CD14-positive monocyte (primary cell): Measurements from ENCODE around the gene DCTD. TPM values are rescaled to one million over a fixed set of nuclear protein-coding genes. Genes with fewer than 3 reads are reported as not detected.

Source experiments
- DNase-seq, 3 donors: peaks; one replicate each; pipeline ENCODE4 v3.0.0-alpha.2; 2011 to 2022
- H2AFZ ChIP-seq: 2 replicates; pipeline ENCODE4 v1.6.0; 2012; ENCODE audit warnings: mild to moderate bottlenecking, low read depth, low read length, inconsistent platforms; ENCODE audit not compliant: insufficient read depth, poor library complexity, severe bottlenecking
- H3K27ac ChIP-seq, 2 donors: 1 replicate in 1 of 2; 2 replicates in 1 of 2; pipeline ENCODE4 v1.5.1; 2012 to 2013; ENCODE audit warnings: low read length in 2 of 2, control low read depth in 1 of 2, inconsistent platforms in 1 of 2, low read depth in 1 of 2, mild to moderate bottlenecking in 1 of 2
- H3K27me3 ChIP-seq, 2 donors: one replicate each; pipeline versions ENCODE4 v1.6.0 to v1.6.1; 2011 to 2013; ENCODE audit warnings: low read length in 2 of 2; ENCODE audit not compliant: control insufficient read depth in 2 of 2, insufficient read depth in 2 of 2
- H3K36me3 ChIP-seq, 2 donors: replicated peaks in 1 of 2; 1 replicate in 1 of 2; 2 replicates in 1 of 2; pipeline versions ENCODE4 v1.5.1 to v1.6.1; 2012 to 2013; ENCODE audit warnings: low read length in 2 of 2, control low read depth in 1 of 2, inconsistent platforms in 1 of 2, mild to moderate bottlenecking in 1 of 2; ENCODE audit not compliant: insufficient read depth in 2 of 2, control insufficient read depth in 1 of 2
- H3K4me1 ChIP-seq, 2 donors: 1 replicate in 1 of 2; 2 replicates in 1 of 2; pipeline versions ENCODE4 v1.5.1 to v1.6.1; 2012 to 2013; ENCODE audit warnings: low read length in 2 of 2, control low read depth in 1 of 2, inconsistent platforms in 1 of 2, mild to moderate bottlenecking in 1 of 2, moderate library complexity in 1 of 2; ENCODE audit not compliant: insufficient read depth in 2 of 2, control insufficient read depth in 1 of 2
- H3K4me2 ChIP-seq: replicated peaks from 2 replicates; pipeline ENCODE3; 2012; ENCODE audit warnings: low read length, moderate library complexity, mild to moderate bottlenecking; ENCODE audit not compliant: poor library complexity, severe bottlenecking; ENCODE audit errors: extremely low read depth
- H3K4me3 ChIP-seq, 3 experiments: fragments of 200-600 bp in 1 of 3; sonication (generic) in 1 of 3; replicated peaks in 1 of 3; 1 replicate in 2 of 3; 2 replicates in 1 of 3; pipeline ENCODE4 v1.5.1; 2011 to 2013; ENCODE audit warnings: low read length in 3 of 3, mild to moderate bottlenecking in 3 of 3, control low read depth in 2 of 3, low read depth in 2 of 3, inconsistent platforms in 1 of 3, moderate library complexity in 1 of 3
- H3K79me2 ChIP-seq: 2 replicates; pipeline ENCODE4 v1.6.0; 2012; ENCODE audit warnings: mild to moderate bottlenecking, control low read depth, inconsistent platforms, low read length, moderate library complexity; ENCODE audit not compliant: insufficient read depth
- H3K9ac ChIP-seq: 2 replicates; pipeline ENCODE4 v1.6.0; 2017; ENCODE audit warnings: low read length, mild to moderate bottlenecking; ENCODE audit not compliant: insufficient read depth, poor library complexity, severe bottlenecking
- H3K9me3 ChIP-seq, 2 donors: replicated peaks in 1 of 2; 1 replicate in 1 of 2; 2 replicates in 1 of 2; pipeline versions ENCODE4 v1.5.1 to v1.6.1; 2012 to 2013; ENCODE audit warnings: low read length in 2 of 2, control low read depth in 1 of 2; ENCODE audit not compliant: control insufficient read depth in 1 of 2, insufficient read depth in 1 of 2
- H4K20me1 ChIP-seq: 2 replicates; pipeline ENCODE4 v1.6.0; 2012; ENCODE audit warnings: mild to moderate bottlenecking, low read length, control low read depth, moderate library complexity; ENCODE audit not compliant: insufficient read depth
- H3K27ac Mint-ChIP-seq, 7 donors: one replicate each; pipeline ENCODE4 v1.8.0; 2020; ENCODE audit warnings: mild to moderate bottlenecking in 7 of 7, mixed read lengths in 7 of 7, moderate library complexity in 6 of 7, inconsistent platforms in 2 of 7
- H3K27me3 Mint-ChIP-seq, 3 donors: one replicate each; pipeline ENCODE4 v1.8.0; 2021 to 2022; ENCODE audit warnings: low read depth in 3 of 3, mild to moderate bottlenecking in 3 of 3, mixed read lengths in 3 of 3, moderate library complexity in 3 of 3, inconsistent platforms in 1 of 3
- H3K36me3 Mint-ChIP-seq, 2 donors: one replicate each; pipeline ENCODE4 v1.8.0; 2020; ENCODE audit warnings: mixed read lengths in 2 of 2, inconsistent platforms in 1 of 2, mild to moderate bottlenecking in 1 of 2
- H3K4me1 Mint-ChIP-seq: one replicate; pipeline ENCODE4 v1.8.0; 2020; ENCODE audit warnings: mild to moderate bottlenecking, mixed read lengths
- H3K4me3 Mint-ChIP-seq, 2 donors: one replicate each; pipeline ENCODE4 v1.8.0; 2020; ENCODE audit warnings: mild to moderate bottlenecking in 2 of 2, mixed read lengths in 2 of 2, moderate library complexity in 1 of 2
- H3K9me3 Mint-ChIP-seq, 7 donors: one replicate each; pipeline ENCODE4 v1.8.0; 2020 to 2022; ENCODE audit warnings: mixed read lengths in 7 of 7, mild to moderate bottlenecking in 6 of 7, moderate library complexity in 6 of 7, inconsistent platforms in 2 of 7
- CTCF ChIP-seq: fragments of 200-600 bp; IDR thresholded peaks from one replicate; pipeline ENCODE4 v1.8.0; 2022; ENCODE audit warnings: antibody characterized with exemption, mild to moderate bottlenecking
- WGBS: methylation state at CpG from one replicate; pipeline ENCODE4 v1.1.5; 2013; ENCODE audit warnings: missing lambda C conversion rate; ENCODE audit not compliant: insufficient coverage; 5-methylcytosine and 5-hydroxymethylcytosine counted together
- intact Hi-C, 2 donors: fragments of 100-400 bp; cut with micrococcal nuclease; formaldehyde crosslinking; loops; one replicate each; pipeline versions ENCODE4 v1.15.0 to v1.15.1; 2023
- polyA plus RNA-seq, 3 donors: library from polyadenylated mRNA; depleted of rRNA in 1 of 3; unstranded in 2 of 3; stranded (reverse) in 1 of 3; fragments of 300-500 nt in 2 of 3; fragments of >200 nt in 1 of 3; fragmentation: Illumina TruSeq in 2 of 3; gene quantifications; 1 replicate in 2 of 3; 2 replicates in 1 of 3; pipeline ENCODE4 v1.2.3, GENCODE V29; 2012 to 2021

DCTD gene
- polyA plus RNA-seq, 3 donors: 45.8 to 49.9 (median 47.8) TPM

- Mint-ChIP-seq H3K9me3 (peaks cover 0 to 12% (median 6%) of the 10 kb centered on the region in 7 donors), H3K4me3 (no peak overlapping the region), H3K36me3 (peaks cover 0 to 2% of the 10 kb centered on the region in 2 donors), H3K27ac (no peak overlapping the region), H3K4me1 (peaks cover 6% of the 10 kb centered on the region), H3K27me3 (peaks cover 4% of the 10 kb centered on the region in 3 donors)
- intact Hi-C loops: no loop called here
- H3K27me3 ChIP-seq: no peaks in the 10 kb centered on the region
- H3K79me2 ChIP-seq: no peaks in the 10 kb centered on the region
- TF ChIP-seq CTCF: no peak
- H3K4me1 ChIP-seq: no peaks in the 10 kb centered on the region
- H3K9me3 ChIP-seq: peaks cover 0 to 10% of the 10 kb centered on the region in 2 donors
- H4K20me1 ChIP-seq: no peaks in the 10 kb centered on the region
- H3K36me3 ChIP-seq: no peaks in the 10 kb centered on the region
- H3K27ac ChIP-seq: no peak overlapping the region
- no peak overlapping the region for H3K9ac ChIP-seq
- no peak for DNase-seq
- no CpG with 5 or more reads among the region's 2 CpGs for whole genome bisulfite sequencing
- no peak overlapping the region for H3K4me3 ChIP-seq
- no peak overlapping the region for H2AFZ ChIP-seq
- no peak overlapping the region for H3K4me2 ChIP-seq
These were observed 57.5 kb downstream of the DCTD start for GRCh38 chr4:182859730-182860129.

GRCh38 chr4:182858711-182859110 lies 58.5 kb downstream of the DCTD start:
- intact Hi-C loops: no loop called here
- peaks cover 2 to 8% (median 4%) of the 10 kb centered on the region in 3 donors for H3K27me3 Mint-ChIP-seq
- WGBS: 89% methylated on average over 1 of the region's 4 CpGs
- H3K4me1 Mint-ChIP-seq: peaks cover 6% of the 10 kb centered on the region
- peak overlapping the region in 1 of 7 donors; percentile 26 for H3K27ac Mint-ChIP-seq
- no peak overlapping the region for H3K27ac ChIP-seq
- no peaks in the 10 kb centered on the region for H3K79me2 ChIP-seq
- H3K36me3 ChIP-seq: no peaks in the 10 kb centered on the region
- H3K9me3 ChIP-seq: peaks cover 0 to 16% of the 10 kb centered on the region in 2 donors
- no peak overlapping the region for H3K4me2 ChIP-seq
- no peak for DNase-seq
- H3K4me1 ChIP-seq: no peaks in the 10 kb centered on the region
- no peaks in the 10 kb centered on the region for H3K27me3 ChIP-seq
- no peak overlapping the region for H3K4me3 Mint-ChIP-seq
- H3K4me3 ChIP-seq: no peak overlapping the region
- peaks cover 0 to 2% of the 10 kb centered on the region in 2 donors for H3K36me3 Mint-ChIP-seq
- TF ChIP-seq CTCF: no peak
- H4K20me1 ChIP-seq: no peaks in the 10 kb centered on the region
- H2AFZ ChIP-seq: no peak overlapping the region
- no peak overlapping the region for H3K9ac ChIP-seq
- H3K9me3 Mint-ChIP-seq: peaks cover 0 to 19% (median 6%) of the 10 kb centered on the region in 7 donors
